DMS153 treated with DMSO at 0.1 percent for 48 hours (cell line): ENCODE measurements around the gene CELA3B.
"Not testable (repeated sequence)": the region's sequence is repeated elsewhere in the genome, so short reads cannot be mapped to it uniquely, and the experiment has no call there.

Experiments used
- DNase-seq: peaks from one replicate; lab custom pipeline; 2025; ENCODE audit not compliant: unreplicated experiment; lab: John Stamatoyannopoulos, UW

CELA3B gene

DNA sequence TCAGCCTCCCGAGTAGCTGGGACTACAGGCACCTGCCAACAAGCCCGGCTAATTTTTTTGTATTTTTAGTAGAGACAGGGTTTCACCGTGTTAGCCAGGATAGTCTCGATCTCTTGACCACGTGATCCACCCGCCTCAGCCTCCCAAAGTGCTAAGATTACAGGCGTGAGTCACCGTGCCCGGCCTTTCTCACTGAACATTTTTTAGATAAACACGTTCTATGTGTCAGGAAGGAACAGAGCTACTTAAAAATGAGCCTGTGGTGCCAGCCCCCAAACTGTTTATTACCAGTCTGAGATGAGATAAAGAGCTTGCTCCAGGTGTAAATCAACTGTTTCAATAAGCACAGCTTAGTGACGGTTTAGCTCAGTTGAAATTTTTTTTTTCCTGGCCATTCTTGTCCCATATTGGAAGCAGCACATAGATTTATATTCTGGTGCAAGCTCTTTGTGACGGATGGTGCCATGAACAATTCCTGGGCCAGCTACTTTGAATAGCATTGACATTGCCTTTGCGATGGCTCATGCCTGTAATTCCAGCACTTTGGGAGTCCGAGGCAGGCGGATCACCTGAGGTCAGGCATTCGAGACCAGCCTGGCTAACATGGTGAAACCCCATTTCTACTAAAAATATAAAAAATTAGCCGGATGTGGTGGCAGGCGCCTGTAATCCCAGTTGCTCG lies 33.7 kb upstream of the CELA3B start:
- not testable (repeated sequence) for DNase-seq

DNA sequence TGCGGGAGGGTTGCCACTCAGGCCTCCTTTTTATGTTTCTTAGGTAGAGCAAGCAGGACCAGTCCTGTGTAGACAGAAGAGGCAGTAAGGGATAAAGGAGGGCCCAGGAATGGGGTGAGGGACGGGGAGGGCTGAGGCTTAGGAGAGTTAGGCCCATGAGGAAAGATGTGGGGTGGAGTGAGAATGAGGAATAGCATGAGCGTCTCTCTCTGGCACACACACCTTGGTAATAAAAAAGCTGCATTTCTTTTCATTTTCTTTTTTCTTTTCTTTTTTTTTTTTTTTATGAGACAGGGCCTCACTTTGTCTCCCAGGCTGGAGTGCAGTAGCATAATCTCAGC lies 32.1 kb upstream of the CELA3B start:
- DNase-seq = no peak

DNA sequence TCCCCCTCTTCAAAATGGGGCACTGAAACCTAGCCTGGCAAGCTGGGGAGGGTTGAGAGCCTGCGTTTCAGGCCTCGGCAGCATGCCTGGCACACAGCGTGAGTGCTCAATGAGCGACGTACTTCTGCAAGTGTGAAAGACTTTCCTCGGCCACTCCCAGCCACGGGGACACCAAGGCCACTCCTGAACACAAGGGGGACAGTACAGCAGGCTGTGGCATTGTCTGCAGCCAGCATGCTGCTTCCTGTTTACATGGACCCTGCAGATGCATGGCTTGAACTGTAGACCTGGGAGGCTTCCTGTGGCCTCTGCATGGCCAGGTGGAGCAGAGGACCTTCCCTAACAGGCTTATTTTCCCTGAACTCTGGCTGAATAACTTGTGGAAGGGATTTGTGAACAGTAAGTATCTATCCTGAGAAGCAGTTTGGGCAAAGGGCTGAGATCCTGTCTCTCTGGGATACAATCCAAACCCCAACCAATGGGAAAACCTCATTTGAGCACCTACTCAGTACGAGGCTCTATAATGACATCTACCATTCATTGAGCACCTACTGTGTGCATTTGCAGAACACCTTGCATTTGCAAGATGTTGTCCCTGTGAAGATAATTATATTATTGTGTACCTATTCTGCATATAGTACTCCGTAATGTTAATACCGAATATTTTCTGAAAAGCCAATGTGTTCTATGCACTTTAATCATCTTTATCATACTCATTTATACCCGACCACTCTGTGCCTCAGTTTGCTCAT lies 29.8 kb upstream of the CELA3B start:
- DNase-seq = no peak

DNA sequence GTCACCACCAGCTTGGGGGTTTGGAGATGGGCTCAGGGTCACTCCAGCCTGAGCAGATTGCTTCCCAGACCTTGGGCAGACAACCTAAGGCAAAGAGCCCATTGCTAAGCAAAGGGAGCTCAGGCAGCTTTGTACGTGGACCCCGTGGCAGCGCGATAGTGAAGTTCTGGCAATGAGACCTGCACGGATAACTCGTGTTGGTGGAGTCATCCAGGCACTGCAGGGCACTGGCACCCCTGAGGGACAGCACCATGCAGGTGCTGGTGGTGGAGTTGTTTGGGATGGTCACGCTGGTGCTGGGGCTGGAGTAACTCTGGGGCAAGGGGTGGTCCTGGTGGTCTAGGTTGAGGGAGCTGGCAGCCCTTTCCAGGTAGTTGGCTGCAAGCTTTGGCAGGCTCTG lies 26.1 kb upstream of the CELA3B start:
- no peak for DNase-seq

DNA sequence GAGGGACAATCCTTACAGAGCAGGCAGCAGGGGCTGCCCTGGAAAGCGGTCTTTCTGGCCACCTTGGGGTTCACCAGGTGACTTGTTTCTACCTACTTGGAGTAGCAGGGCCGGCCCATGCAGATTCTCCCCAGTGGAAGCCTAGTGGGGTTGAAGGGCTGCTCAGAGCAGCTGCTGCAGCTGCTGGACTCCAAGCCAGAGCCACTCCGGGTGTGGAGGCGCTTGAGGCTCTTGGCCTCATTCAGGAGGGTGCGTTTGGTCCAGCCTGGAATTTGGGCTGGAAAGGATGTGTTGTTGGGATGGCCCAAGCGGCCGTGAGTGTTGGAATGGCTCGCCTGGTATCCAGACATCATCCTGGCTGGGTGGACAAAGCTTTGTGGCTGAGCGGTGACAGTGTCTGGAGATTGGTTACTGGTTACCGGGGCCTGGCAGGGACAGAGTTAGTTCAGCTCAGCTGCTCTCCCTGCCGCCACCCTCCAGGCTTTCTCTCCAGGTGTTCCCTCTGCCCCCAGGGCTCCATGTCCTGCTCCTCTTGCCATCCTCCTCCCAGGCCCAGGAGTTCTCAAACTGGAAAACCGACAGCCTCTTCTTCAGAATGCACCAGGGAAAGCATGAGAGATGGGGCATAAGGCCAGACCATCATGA lies 25.5 kb upstream of the CELA3B start:
- DNase-seq = no peak

DNA sequence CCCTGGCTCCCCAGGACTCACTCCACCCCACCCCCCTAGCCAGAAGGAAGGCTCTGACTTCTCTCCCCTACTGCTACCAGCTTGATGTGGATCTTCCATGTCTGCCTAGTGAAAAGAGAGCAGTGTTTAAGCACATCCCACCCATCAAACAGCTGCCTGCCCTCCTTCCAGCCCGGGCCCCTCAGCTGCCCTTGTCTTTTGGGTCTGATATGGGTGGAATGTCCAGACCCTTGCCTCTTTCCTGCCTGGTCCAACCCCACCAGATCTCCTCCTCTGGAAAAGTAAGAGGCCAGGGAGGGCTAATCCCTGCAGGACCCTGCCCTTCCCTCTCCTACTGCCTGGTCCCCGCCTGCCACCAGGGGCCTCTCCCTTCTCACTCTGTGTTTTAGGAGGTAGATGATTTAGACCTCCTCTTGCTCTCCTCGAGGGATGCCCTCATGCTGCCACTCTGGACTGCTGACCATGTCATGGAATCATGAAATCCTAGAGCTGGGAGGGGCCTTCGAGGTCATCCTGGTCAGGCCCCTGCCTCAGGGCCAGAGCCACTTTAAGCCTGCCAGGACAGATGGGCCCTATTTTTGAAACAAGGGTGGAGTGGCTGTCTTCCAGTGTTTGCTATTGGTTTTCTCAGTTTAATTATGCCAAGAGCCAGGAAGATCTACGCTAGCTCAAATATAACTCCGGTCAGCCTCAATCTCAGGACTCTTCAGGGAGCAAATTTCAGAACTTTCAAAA lies 23.9 kb upstream of the CELA3B start:
- DNase-seq = no peak

DNA sequence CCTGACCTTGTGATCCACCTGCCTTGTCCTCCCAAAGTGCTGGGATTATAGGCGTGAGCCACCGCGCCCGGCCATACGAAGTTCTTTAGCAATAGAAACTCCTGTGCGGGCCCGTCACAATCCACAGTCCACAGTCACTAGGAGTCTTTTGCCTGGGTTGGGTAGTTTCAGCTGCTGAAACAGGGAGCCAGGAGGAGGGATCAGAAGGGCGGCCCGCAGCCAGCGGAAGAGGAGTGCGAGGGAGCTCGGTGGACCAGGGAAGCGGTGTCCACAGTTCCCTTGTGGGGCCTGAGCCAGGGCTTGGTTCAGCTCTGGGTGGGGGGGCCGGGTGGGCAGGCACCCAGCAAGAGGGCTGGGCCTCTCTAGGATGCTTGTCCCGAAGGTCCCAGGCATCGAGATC lies 21.8 kb upstream of the CELA3B start:
- DNase-seq = no peak

DNA sequence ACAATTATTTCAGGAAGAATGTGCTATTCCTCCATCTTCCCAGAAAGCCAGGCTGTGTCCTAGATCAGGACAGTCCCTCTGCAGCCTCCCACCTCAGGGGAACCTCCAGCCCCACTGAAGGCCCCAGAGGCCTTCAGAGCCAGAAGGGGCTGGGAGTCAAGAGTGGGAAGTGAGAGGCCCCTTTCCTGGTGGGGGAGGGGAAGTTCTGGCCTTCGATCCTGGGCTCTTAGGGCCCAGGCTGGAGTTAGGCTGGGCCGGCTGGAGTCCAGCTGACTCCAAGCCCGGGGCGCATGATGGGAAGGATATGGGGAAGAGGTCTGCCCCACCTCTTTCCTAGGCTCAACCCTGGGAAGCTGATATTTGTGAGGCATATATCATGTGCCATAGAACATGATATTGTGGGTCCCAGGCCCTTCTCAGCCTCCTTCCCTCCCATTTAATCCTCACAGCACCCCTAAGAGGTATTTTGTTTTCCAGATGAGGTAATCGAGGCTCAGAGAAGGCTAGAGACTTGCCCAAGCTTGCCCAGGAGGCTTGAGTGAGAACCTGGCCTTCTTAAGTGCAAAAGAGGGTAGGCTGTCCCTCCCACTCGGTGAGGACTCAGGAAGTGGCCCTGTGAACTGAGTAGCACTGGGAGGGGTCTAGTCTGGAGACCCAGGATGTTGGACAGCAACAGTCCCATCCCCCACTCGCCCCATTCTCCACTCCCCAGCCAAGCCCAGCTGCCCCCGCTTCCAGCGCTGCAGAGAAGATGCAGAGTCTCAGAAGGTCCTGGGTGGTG lies 21.1 kb upstream of the CELA3B start:
- DNase-seq = no peak

DNA sequence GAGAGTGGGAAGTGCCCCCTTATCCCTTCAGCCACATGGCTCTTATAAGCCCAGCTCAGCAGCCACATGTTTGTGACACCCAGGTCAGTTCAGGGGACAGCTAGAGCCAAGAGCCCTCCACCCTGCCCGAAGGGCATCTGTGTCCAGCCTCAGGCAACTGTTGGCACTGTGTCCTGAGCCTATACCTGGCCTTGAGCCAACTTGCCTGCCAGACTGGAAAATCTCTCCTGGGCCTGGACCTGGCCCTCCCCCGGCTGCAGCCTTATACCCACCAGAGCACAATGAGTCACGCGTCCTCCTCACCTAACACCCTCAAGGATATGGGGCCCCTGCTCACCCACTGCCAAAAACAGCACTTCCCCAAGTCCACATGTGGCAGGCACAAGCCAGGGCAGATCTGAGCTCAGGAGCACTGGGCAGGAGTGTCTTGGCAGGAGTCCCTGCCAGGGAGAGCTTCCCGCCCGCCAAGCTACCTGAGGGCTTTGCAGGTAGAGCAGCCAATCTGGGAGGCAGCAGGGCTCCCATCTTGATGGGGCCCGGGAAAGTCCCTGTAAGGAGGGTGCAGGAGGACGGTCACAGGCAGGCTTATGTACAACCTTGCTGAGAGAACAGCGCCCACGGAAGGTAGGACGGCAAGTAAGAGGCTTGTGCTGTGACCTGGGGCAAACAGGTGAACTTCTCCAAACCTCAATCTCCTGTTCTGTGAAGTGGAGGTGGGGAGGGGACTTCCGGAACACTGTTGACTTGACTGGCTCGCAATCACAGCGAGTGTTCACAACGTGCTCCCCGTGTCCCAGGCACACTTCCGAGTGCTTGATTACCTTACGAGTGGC lies 19.9 kb upstream of the CELA3B start:
- peak; percentile 69 for DNase-seq

DNA sequence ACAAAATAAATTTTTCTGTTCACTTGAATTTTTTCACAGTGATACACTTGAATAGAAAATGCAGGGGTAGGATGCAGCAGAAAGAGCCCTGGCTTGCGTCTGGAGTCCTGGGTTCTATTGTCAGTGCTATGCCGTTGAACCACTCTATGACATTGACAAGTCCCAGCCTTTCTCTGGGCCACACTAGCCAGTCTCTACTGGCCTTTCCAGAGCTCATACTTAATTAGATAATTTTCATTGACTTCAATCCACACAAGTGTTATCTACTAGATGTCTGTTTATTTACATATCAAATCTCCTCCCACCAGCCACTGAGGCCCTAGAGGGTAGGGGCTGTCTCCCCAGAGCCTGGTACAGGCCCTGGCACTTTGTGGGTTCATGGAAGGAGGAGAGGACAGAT lies 15.5 kb upstream of the CELA3B start:
- no peak for DNase-seq

DNA sequence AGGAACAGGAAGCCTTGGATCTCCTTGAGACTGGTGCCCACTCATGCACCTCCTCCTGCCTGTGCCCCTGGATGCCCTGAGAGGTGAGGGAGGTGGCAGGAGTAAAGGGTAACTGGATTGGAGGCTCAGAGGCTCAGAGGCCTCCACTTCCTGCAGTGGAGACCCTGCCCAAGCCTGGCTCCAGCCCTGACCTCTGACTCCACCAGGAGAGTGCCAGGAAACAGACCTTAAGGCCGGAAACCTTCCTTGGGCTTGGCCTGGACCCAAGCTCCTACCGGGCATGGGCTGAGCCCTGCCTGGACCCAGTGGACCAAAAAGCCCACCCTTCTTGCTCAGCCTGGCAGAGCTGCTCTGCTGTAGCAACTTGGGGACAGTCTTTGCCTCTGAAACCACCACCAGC lies 15.0 kb upstream of the CELA3B start:
- DNase-seq = no peak

DNA sequence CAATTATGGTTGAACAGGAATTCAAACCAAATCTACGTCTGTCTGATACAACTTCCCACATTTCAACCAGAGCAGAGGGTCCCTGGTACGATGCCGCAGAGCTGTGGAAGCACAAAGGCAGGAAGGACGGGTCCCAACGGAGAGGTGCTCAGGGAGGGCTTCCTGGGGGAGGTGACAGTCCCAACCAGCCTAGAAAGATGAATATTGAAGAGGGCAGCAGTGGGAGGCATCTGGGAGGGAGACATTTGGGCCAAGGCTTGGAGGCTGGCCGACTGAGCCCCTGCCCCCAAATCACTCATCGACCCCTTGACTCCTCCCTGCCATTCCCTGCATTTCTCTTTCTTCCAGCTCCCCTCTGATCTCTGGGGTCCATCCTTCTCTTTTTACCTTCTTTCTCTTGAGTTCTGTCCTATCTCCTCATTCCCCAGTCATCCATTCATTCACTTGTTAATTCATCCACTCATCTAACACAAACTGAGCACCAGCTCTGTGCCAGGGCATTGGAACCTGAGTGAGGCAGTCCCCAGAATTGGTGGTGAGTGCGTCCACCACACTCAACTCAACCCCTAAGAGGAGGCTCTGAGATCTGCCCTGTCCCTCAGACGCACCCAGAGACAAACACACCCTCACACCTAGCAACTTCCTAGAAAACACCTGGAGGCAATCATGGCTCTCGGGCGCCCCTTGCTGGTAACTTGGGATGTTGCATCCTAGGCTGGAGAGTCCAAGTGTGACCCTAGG lies 13.2 kb upstream of the CELA3B start:
- peak; percentile 49 for DNase-seq

DNA sequence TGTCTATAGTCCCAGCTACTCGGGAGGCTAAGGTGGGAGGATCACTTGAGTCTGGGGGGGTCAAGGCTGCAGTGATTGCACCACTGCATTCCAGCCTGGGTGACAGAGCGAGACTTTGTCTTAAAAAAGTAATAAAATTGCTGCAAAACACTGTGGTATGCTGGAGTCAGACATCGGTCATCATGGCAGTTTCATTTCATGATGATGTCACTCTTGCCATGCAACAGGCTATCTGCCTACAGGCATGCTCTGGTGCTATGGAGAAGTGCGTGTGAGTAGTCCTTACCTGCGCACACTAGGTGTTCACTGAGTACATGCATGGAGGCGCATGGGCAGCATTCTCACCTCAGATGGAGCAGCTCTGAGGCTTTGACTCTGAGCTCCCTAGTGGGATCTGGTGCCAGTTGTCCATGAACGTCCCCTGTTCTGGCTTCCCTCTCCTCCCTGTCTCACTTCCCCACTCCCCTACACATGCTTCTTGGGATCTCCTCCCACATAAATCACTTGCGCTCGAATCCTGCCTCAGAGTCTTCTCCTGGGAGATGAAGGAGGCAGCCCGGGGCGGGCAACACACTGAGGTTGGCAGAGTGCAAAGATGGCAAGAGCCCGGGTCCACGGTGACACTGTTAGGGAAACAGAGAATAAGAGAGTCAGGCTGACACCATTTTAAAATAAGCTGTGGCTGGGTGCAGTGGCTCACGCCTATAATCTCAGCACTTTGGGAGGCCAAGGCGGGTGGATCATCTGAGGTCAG lies 10.4 kb upstream of the CELA3B start:
- DNase-seq = no peak

DNA sequence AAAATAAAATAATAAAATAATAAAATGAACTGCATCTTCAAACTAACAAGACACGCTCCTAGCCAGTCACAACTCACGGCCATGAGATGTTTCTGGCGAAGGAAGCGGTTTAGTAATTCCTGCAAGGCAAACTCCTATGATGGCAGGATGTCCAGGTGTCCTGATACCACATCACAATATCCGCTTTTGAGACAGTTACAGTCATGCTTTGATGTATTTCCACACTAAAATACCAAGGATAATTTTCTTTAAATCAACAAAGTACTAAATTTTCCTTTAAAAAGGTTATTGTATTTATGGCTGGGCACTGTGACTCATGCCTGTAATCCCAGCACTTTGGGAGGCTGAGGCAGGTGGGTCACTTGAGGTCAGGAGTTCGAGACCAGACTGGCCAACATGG lies 9.6 kb upstream of the CELA3B start:
- not testable (repeated sequence) for DNase-seq

DNA sequence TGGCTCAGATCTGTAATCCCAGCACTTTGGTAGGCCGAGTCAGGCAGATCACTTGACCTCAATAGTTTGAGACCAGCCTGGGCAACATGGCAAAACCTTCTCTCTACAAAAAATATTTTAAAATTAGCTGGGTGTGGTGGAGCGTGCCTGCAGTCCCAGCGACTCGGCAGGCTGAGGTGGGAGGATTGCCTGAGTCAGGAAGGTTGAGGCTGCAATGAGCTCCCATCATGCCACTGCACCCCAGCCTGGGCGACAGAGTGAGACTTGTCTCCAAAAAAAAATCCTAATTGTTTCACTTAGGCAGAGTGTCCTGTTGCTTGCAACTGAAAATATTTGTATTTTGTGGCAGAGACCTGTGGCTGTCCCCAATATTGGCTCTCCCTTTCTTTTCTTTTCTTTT lies 7.8 kb upstream of the CELA3B start:
- not testable (repeated sequence) for DNase-seq

DNA sequence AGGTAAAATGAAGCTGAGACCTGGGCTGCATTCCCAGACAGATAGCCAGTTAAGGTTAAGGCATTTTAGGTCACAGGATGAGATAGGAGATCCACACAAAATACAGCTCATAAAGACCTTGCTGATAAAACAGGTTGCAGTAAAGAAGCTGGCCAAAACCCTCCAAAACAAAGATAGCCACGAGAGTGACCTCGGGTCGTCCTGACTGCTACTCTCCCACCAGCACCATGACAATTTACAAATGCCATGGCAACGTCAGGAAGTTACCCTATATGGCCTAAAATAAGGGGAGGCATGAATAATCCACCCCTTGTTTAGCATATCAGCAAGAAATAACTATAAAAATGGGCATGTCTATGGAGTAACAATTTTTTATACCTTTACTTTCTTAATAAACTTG lies 6.3 kb upstream of the CELA3B start:
- not testable (repeated sequence) for DNase-seq

DNA sequence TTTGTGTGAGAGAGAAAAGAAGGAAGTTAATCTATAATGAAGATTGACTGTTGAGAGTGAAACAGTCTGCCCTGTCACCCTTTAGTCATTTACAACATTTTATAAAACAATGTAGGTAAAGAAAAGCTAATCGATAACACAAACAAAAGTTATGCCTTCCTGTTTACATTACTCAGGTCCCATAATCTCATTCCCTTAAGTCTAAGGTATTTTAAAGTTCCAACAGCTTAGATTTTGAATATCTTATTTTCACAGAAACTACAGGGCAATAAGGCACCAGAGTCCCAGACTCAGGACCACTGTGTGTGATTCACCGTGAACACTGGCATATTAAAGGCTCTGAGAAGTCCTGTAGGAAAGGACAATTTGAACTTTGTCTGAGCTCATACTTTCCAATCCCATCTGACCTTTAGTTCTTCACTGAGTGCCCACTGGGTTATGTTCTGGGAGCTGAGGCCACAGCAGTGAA lies 3.8 kb upstream of the CELA3B start:
- DNase-seq = not testable (repeated sequence)

DNA sequence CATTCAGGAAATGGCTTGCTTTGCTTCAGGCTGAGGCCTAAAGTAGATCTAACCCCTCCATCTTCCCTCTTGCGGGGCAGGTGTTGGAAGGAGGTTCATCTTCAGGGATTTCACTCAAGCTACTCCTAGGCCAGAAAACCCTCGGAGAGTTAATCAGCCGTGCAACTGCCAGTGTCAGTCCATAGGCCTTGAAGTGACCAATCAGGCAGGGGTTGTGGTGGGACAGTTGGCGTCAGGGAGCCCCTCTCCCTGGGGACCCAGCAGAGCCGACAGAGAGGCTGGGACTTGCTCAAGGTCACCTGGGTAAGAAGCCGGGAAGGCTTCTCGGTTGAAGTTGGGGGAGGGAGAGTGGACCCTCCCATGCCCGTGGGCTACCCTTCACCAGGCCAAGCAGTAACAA lies 2.9 kb upstream of the CELA3B start:
- DNase-seq = not testable (repeated sequence)
